ENCODE results near the gene KCNJ8.

- no peak for TF ChIP-seq CTCF (IDR thresholded peaks at IDR 0.05)
- TF ChIP-seq EZH2phosphoT487 (IDR thresholded peaks at IDR 0.05), result no peak
- no peak for TF ChIP-seq EZH2 (IDR thresholded peaks at IDR 0.05)
Measured at GRCh38 chr12:21797539-21797938, 23.0 kb upstream of the KCNJ8 start.
